GM19324 (cell line): ENCODE data around the gene C3orf70.
"Not testable (repeated sequence)": the region's sequence is repeated elsewhere in the genome, so short reads cannot be mapped to it uniquely, and the experiment has no call there.

ENCODE experiments used
- ATAC-seq: cut with Tn5 transposase; IDR thresholded peaks from one replicate; pipeline ENCODE4 v1.9.1; 2021; ENCODE audit warnings: mild to moderate bottlenecking, moderate library complexity; ENCODE audit not compliant: unreplicated experiment, low FRiP score

Gene C3orf70

DNA sequence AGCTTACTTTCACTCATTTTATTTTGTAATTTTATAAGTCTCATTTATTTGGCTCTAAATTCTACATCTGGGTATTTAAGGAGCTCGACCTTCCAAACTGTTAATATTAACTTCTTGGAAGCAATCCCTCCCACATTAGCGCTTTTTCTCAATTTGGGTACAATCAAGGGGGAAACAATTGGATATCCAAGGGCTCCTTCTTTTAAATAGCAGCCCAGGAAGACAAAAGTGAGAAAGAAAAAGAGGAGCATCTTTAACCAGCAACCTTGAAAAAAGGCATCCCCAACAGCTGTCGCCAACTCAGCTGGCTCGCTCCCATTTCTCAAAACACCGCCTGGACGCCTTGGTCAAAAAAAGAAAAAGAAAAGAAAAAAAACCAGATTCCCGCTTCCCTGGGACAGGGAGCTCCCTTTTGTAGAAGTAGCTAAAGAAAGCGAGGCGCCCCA, 873 bp downstream of the C3orf70 start:
- ATAC-seq = no peak

DNA sequence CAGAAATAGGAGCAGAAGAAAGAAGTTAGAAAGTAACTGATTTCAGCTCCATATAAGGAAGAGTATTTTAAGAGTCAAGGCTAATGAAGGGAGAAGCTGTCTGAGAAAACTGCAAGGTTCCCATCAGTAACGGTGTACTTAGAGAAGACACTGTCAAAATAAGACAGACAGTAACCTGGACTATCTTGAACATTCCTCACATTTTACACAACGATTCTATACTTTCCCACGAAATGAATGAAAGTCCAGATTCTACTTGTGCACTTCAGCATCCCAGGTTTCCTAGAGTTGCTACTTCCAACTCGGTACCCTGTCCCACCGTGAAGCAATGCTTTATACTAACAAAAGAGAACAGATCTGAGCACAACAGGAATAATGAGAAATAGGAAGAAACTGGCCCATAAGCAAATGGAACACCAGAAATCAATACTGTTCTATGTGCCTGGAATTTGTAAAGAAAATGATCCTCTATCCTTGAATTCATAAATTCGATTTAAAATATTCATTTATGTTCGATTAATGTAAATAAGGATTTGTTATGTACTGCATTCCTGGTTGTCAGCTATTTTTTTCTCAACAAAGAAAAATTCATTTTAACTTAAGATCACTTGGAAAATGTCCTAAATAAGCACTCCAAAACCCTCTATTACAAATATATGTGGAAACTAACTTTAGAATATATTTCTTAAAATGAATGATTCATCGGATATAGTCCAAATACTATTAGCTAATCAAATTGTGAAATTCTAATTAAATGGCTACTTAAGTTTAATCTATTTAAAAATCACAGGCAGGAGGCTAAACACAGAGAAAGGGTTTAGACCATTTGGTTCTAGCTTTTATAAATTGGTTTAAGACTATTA, 1.5 kb downstream of the C3orf70 start:
- ATAC-seq = no peak

DNA sequence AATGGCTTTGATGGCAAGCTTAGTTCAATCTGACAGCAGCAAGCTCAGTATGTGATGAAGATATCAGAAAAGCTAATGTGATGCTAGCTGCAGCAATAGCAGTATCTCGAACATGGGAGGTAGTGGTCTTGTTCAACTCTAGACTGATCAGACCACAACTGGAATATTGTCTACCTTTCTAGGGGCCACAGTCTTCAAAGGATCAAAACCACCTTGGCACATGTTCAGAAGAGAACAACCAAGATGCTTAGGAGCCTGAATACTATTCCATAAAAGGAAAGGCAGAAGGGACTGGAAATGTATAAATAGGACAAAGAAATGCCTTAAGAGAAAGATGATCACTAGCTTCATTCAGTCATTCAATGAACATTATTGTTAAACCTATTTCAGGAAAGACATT, 2.3 kb downstream of the C3orf70 start:
- no peak for ATAC-seq

DNA sequence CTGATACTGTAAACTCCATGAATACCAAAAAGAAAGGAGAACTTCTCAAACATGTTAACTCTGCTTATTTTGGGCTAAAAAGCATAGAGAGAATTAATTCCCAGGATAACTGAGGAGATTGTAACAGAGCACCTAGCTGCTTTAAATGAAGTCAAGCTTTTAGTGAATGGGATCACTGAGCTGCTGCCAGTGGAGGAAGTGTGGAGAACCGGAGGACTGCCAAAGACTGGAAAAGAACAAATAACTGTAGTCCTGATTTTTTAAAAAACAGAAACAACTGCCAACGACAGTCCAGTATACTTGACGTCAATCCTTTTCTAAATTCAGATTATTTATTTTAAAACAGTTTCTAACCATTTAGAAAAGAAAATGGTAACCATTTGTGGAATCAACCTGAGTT, 3.3 kb downstream of the C3orf70 start:
- no peak for ATAC-seq

DNA sequence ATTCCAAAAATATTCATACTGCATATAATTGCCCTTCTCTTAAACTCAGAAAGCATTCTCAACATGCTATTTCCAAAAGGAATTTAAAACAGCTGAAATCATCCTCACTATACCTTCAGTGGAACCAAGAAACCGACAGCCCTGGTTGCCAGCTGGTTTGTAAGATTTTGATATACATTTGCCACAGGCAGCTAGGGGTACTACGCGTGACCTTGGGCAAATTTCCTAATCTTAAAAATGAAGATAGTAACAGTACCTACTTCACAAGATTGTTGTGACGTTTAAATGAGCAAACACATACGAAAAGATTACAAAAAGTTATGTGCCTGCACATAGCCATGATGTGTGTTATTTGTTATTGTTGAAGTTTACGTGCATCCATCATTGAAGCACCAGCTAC, 7.3 kb downstream of the C3orf70 start:
- ATAC-seq = no peak

DNA sequence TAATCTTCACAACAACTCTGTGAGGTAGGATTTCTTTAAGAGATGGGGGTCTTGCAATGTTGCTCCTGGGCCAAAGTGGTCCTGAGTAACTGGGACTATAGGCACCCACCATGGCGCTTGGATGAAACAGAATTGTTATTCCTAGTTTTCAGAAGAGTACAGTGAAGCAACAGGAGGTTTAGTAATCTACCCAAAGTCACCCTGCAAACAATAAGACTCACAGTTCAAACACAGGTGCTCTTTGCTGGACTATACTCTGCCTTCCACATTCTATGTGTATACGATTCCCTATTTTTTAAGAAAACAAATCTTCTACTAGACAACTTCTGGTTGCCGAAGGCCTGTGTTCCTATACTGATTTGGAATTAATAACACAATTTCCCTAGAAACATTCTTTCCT, 8.1 kb downstream of the C3orf70 start:
- ATAC-seq = no peak

DNA sequence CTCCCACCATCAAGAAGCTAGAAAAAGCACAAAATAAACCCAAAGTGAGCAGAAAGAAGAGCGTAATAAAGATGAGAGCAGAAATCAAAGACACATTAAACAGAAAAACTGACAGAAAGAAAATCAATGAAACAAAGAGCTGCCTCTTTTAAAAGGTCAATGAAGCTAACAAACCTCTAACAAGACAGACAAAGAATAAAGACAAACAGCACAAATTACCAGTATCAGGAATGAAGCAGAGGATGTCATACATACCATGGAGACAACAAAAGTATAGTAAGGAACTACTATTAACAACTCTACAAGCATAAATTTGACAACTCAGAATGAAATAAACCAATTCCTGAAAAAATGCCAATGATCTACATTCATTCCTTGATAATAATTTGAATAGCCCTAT, 15.0 kb downstream of the C3orf70 start:
- no peak for ATAC-seq

DNA sequence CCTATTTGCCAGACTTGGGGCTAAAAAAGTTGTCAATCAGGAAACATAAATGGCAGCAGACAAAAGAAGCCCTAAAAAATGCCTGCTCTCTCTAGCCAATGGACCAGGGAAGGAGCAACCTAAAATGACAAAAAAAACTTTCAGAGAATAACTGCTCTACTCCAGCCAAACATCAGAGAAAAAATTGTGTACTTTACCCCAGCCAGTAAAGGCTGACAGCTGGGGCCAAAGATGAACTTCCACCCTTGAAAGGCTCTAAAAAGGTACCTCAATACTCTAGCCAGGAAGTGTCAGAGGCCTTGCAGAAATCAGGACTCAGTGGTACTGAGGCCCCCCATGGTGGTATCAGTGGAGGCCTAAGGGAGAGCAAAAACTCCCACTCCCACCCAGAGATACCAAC, 18.4 kb downstream of the C3orf70 start:
- ATAC-seq = no peak

DNA sequence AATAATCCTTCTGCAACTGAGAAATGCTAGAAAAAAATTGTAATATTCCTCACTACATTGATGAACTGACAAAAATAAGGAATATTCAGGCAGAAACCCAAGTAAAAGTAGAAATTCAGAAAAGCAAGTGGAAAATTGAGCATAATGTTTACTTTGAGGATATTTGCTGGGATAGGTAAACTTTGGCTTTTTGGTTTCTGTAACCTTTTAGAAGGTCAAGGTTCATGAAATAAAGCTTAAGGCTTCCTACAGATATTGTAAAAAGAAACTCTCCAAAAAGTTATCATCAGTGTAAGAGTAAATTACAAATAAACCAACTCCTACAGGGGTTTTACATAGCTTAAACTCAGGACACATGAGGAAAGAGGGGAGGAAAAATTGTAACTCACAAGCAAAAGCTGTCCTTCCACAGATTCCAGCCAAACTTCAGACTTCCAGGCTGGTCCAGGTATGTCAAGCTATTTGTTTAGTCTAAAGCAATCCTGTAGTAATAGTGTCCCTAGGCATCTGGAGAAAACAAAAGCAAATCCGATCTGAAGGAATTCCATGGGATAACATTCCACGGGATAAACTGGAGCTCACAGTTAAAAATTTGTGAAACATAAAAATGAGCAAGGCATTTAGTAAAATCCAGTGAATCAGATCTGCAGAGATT, 21.1 kb downstream of the C3orf70 start:
- no peak for ATAC-seq

DNA sequence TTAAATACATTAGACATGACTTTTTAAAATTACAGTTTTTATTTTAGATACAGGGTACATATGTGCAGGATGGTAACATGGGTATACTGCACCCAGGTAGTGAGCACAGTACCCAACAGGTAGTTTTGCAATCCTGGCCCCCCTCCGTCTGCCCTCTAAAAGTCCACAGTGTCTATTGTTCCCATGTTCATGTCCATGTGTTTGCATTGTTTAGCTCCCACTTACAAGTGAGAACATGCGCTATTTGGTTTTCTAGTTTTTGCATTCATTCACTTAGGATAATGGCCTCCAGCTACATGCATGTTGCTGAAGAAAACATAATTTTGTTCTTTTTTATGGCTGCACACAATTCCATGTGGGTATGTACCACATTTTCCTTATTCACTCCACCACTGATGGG, 23.8 kb downstream of the C3orf70 start:
- no peak for ATAC-seq

DNA sequence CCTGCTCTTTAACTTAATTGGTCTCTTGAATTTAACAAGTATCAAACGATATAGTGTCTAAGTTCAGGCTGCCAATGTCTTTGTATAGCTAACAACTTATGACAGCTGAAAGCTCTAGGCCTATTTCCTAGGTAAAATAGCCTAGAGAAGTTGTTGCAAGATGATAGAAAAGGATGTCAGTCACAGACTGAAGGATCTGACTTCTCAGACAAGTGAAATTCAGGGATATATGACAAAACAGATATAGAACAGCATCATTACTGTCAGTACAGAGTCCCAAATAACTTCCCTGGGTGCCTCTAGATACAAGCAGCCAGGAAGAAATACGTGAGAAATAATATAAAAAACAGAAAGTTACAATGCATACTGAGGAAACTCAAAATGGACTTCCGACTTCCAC, 26.7 kb downstream of the C3orf70 start:
- no peak for ATAC-seq

DNA sequence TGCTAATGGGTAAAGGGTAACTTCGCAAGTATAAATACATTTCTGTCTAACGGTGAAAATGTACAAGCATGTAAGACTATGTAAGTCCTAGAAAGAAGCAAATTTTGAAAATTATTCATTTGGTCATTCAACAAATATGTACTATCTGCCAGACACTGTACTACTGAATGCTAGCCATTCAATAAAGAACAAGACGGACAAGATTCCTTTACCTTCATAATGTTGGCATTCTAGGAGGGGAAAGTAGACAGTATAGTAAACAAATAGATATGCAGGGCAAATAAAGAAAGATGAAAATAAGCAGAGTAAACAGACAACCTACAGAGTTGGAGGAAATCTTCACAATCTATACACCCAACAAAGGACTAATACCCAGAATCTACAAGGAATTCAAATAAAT, 32.7 kb downstream of the C3orf70 start:
- no peak for ATAC-seq

DNA sequence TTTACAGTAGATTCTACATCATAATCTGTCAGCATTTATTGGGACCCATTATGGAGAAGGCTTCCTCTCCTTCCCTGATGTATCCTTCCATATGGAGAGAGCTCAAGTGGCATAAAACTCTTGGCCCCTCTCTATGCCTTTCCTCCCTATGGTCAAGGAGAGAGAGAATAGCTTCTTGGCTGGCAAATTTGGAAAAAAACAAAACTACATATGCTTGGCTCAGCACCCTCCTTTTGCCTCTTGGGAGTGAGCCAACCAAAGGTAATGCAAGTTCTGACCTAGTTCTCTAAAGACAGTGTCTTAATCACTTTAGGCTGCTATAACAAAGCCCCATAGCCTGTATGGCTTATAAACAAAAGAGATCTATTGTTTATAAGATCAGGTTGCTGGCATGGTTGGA, 37.5 kb downstream of the C3orf70 start:
- no peak for ATAC-seq

DNA sequence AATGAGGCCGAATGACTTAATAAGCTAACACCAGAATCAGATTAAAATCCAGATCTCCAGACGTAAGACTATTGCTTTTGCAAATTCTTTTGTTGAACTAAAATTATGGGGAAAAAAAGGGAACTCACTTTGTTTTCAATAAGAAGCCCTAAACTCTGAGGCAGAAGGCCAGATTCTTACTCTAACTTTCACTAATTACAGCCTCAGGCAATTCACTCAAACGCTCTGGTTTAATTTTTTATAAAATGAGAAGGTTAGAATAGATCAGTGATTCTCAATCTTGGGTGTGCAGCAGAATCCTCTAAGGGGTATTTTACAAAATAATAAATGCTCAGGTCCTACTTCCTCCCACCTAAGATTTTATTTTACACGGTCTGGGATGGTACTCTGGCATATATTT, 38.1 kb downstream of the C3orf70 start:
- no peak for ATAC-seq

DNA sequence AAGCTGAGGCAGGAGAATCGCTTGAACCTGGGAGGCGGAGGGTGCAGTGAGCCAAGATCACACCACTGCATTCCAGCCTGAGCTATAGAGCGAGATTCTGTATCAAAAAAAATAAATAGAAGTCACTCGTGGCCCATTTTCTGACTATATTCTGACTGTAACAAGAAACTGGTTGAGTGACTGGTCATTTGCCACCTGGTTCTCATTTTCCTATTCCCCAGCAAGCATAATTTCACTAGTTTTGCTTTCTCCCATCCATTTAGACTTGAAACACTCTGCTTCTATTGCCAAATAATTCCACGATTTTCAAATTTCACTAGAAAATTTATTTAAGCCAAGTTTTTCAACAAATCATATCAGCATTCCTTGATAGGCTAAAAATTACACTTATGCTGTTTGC, 40.7 kb downstream of the C3orf70 start:
- ATAC-seq = no peak

DNA sequence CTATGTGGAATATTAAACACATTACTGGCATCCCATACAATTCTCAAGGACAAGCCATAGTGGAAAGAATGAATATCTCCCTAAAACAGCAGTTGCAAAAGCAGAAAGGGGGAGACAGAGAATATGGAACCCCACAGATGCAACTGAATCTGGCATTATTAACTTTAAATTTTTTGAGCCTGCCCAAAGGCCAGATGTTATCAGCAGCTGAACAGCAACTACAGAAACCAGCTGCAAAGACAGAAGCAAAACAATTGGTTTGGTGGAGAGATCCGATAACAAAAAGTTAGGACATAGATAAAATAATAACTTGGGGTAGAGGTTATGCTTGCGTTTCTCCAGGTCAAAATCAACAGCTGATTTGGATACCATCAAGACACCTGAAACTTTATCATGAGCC, 43.8 kb downstream of the C3orf70 start:
- not testable (repeated sequence) for ATAC-seq

DNA sequence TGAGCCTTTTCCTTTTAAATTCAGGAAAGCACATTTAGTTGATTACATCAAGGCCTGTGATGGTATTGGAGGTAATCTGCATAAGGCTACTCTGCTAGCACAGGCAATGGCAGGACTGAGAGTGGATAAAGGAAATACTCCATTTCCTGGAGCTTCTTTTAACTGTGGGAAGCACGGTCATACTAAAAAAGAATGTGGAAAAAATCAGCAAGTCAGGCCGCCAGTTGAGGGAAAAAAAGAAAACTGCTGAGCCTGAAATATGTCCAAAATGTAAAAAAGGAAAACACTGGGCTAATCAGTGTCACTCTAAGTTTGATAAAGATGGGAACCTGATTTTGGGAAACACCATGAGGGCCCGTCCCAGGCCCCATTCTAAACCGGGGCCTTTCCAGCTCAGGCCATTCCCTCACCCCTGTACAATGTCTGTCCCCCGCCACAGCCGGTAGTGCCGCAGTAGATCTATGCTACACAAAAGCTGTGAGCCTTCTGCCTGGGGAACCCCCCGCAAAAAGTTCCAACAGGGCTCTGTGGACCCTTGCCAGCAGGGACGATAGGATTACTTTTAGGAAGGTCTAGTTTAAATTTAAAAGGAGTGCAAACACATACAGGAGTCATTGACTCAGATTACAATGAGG, 46.5 kb downstream of the C3orf70 start:
- ATAC-seq = not testable (repeated sequence)

DNA sequence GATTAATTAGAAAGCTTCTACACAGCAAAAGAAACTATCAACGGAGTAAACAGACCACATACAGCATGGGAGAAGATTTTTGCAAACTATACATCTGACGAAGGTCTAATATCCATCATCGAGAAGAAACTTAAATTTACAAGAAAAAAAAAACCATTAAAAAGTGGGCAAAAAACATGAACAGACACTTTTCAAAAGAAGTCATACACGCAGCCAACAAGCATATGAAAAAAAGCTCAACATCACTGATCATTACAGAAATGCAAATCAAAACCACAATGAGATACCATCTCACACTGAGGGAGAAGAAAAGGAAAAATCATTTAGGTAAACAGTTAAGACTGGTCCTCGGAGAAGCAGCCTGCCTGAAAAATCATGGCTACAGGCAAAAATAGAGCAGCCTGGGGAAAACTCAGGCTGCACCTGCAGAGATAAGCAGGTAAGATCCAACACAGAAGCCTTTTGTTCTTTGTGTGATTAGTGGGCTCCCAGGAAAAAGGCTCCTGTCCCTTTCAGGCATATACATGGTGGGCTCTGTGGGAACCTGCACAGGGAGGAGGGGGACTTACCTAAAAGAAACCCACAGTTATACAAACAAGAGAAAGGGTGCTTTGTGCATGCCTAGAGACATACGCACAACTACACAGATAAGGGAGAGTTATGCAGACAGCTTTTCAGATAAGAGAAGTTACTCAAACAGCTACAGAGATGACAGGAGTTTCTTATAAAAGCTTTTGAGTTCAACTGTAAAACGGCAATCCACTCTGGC, 49.3 kb downstream of the C3orf70 start:
- ATAC-seq = no peak

DNA sequence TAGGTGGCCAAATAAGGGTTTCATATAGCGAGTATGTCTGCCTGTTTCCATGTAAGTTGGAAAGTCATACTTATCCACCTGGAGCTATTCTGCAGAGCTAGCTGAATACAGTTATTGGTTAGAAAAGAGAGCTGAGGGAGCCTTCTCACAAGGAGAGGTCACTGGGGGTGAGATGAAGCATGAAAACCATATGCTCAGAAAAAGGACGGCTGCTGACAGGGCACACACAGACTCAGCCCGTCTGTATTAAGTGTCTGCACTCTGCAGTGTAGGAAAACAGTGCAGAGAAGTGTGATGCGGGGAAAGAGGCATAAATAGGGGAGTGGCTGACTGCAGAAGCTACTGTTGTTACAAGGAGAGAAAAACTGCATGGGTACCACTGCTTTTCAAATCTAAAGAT, 58.2 kb downstream of the C3orf70 start:
- ATAC-seq = no peak

DNA sequence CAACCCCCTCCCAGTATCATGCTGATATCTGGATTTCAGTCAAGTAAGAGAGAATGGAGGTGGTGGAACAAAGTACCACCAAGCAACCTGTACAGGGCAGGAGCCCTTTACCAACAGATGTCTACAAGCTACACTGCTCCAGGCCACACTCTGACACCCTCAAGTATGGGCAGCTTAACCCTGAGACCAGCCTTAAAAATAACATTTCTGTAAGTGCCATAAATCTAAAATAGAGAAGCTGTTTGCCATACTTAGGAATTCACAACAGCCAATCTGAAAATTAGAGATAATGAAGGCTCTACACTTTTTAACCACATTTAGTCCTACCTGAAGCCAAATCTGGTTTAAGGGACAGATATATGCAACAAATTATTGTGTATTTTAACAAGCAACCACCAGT, 59.7 kb downstream of the C3orf70 start:
- ATAC-seq = no peak

DNA sequence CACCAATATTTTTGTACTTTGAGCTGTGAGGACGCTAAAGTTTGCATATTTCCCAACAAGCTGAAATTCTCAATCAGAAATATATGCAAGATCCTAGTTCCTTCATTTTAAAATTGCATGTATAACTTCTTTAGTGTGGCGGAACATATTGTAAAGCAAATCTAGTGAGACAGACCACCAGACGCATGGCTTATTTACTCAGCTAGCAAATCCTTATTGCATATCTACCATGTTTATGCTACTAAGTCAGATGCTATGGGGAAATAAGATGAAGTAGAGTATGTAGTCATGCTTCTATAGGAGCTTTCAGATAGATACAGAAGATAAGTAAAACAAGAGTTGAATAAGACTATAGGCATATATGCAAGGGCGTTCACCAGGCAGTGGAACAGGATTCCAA, 62.0 kb downstream of the C3orf70 start:
- ATAC-seq = no peak
